HG02840 (cell line): Measurements from ENCODE around the gene SYT12.
"Not testable (repeated sequence)": the region's sequence is repeated elsewhere in the genome, so short reads cannot be mapped to it uniquely, and the experiment has no call there.

Experiments
- ATAC-seq: cut with Tn5 transposase; IDR thresholded peaks from one replicate; pipeline ENCODE4 v1.9.1; 2021; ENCODE audit warnings: mild to moderate bottlenecking, moderate library complexity, moderate number of reproducible peaks; ENCODE audit not compliant: unreplicated experiment, low FRiP score

Gene SYT12

DNA sequence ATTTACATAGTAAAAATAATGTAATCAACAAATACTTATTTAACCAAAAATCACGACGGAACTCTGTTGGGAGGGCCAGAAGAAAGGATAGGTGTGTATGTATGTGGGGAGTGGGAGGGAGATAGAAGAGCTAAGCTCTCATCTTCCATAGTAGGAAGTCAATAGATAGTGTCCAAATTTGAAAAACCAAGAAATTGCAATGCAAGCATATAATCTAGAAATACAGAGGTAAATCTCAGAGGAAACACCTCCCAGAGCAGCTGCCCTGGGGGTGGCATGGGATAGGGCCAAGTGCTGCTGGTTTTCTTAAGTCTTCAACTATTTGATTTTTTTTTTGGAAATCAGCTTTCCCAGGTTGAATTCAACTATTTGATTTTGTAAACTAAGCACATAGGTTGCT, 30.9 kb upstream of the SYT12 start:
- ATAC-seq: no peak

DNA sequence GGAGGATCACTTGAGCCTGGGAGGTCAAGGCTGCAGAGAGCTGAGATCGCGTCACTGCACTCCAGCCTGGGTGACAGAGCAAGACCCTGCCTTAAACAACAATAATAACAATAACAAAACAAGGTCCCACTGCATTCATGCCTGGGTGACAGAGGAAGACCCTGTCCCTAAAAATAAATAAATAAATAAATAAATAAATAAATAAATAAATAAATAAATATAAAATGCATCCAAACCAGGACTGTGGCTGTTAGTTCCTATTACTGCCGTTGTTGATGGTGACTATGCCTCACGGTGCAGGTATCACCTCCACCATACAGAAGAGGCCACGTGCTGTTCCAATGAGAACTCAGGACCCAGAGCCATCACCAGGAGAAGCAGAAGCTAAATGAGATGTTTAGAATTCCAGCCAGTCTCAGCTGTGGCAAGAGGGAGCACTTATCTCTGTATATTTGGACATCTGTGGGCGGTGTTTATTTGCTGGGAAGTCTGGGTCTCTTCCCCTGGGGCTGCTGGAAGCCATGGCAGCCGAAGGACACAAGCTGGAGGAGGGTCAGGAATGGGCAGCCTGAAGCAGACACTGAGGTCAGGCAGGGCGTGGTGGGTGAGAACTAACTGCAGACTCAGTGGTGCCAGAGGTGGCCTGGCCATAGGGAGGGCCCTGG, 26.2 kb upstream of the SYT12 start:
- no peak for ATAC-seq

DNA sequence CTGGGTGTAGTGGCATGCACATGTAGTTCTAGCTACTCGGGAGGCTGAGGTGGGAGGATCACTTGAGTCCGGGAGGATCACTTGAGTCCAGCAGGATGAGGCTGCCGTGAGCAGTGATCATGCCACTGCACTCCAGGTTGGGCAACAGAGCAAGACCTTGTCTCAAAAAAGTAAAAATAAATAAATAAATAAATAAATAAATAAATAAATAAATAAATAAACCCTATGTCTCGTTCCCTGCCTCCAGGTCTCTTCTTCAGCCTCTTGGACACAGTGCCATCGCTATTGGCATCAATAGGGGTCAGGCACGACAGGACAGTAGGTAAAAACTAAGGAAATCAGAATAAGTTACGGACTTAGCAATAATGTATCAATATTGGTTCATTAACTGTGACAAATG, 23.4 kb upstream of the SYT12 start:
- ATAC-seq: no peak

DNA sequence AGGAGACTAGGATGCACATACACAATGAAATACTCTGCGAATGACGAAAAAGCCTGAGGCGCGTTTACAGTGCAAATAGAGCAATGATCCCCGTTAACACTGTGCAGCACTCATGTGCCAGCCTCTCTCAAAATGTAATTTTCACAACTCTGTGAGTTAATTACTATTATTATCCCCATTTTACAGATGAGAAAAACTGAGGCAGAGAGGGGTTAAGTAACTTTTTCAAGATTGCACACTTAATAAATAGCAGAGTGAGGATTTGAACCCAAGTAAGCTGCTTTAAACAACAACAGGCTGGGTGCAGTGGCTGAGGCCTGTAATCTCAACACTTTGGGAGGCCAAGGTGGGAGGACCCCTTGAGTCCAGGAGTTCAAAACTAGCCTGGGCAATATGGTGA, 21.6 kb upstream of the SYT12 start:
- ATAC-seq: no peak

DNA sequence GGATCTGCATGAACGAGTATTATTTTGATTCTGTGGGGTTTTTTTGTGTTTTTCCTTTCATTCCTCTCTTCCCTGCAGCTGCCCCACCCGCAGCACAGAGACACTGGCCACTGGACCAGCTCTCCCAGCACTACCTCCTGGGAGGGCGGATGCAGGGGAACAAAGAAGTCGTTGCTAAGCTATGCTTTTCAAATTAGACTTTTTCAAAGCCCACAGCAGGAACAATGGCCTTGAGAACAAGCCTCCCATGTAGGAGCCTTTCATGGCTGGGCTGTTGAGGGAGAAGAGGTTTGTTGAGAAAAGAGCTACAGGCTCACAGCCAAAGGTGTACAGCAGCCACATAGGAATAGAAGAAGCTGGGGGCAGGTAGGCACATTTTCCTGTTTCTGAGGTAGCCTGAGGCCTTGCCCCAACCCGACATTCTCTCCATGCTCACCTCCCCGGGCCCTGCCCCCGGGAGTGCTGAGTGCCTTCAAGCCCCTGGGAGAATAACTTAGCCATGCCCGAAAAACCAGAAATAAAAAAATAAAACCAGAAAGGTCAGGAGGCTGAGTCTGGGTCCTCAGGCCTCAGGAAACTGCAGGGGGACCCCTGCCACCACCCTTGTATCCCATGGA, 20.5 kb upstream of the SYT12 start:
- ATAC-seq: no peak

DNA sequence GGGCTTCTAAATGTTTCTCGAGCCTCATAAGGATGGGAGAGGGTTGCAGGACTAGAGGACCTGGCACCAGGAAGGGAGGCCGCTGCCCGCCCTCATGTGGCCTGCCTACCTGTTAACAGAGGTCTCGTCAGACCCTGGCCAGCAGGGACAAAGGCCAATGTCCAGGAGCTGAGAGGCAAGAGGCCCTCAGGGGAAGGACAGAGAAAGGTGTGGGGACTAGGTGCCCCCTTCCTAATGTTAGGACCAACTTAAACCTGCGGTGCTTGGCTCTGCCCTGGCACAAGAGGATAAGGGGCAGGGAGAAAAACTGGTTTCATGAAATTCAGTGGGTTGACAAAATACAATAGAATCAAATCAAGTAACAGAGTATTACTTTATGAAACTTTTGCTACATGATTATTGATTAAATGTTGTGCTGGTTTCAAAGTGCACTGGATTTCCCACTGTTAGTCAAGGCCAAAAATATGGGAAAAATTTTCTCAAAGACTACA, 20.0 kb upstream of the SYT12 start:
- no peak for ATAC-seq

DNA sequence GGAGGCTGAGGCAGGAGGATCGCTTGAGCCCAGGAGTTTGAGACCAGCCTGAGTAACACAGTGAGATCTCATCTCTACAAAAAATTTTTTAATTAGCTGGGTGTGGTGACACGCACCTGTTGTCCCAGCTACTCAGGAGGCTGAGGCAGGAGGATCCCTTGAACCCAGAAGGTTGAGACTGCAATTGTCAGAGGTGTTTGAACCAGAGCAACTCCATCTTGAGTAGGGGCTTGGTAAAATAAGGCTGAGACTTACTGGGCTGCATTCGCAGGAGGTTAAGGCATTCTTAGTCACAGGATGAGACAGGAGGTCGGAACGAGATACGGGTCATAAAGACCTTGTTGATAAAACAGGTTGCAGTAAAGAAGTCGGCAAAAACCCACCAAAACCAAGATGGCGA, 17.7 kb upstream of the SYT12 start:
- not testable (repeated sequence) for ATAC-seq

DNA sequence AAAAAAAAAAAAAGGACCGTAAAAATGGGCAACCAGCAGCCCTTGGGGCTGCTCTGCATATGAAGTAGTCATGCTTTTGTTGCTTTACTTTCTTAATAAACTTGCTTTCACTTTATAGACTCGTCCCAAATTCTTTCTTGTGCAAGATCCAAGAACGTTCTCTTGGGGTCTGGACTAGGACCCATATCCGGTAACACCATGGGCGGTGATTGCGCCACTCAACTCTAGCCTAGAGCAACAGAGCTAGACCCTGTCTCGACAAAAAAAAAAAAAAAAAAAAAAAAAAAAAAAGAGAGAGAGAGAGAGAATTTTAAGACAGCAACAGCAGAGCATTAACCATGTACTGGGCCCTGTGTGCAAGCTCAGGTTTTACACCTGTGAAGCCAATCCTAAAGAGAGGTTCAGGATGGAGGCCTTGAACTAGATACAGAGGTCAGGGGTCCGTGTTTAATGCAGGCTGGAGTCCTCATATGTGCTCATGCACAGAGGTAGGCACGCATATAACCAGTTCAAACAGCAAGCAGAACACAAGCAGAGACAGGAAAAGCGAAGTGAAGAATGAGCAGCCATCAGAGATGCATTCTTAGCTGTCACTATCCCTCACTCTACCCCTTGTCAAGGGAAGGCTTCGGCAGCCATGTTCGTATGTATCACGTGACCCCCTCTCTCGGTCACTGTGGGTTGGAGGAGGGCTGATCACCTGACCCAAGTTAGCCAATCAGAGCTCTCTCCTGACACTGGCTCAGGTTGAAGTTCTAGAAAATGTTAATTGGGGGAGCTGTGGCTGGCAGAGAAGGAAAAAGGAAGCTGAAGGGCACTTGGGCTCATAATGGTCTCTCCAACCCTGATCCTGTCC, 16.7 kb upstream of the SYT12 start:
- ATAC-seq: no peak

DNA sequence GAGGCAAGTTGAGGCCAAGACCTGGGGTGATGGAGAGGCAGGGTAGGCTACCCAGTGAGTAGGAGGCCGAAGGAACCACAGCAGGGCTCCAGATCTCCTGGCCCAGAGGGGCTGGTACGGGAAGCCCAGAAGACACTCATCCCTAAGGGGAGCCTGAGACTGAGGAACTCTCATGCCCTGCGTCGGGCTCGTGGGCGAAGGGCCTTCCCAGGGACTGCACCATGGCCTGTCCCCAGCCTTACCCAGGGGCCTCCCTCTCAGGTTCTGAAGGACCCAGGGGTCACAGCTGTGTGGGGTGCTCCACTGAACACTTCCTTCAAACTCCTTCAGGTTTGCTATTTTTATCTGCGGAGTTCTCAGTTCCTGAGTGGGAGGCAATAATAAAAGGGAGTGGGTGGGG, 15.8 kb upstream of the SYT12 start:
- no peak for ATAC-seq

DNA sequence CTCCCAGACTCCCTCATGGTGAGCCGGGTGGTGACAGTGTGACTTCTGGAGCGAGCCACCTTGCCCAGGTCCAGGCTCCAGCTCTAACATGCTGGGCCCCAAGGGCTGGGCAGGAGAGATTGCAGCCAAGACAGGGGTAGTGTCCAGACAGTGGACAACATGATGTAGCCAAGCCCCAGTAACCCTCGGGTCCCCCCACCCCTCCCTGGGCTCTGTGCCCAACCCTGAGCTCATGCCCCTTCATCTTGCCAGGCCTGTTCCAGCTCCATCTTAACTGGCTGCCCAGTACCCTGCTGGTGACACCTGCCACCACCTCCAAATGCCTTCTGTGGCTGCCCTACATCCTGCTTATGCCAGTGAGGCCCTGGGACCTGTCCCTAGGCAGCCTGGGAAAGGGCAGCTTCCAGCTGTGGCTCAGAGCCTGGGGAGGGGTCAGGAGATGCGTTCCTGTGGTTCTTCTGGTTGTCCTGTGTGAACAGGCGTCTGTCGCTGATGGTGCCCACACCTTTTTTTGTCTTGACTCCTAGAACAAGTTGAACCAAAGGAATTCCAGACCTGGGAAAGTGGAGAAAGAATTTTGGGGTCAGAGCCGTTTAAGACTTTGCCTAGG, 12.5 kb upstream of the SYT12 start:
- no peak for ATAC-seq

DNA sequence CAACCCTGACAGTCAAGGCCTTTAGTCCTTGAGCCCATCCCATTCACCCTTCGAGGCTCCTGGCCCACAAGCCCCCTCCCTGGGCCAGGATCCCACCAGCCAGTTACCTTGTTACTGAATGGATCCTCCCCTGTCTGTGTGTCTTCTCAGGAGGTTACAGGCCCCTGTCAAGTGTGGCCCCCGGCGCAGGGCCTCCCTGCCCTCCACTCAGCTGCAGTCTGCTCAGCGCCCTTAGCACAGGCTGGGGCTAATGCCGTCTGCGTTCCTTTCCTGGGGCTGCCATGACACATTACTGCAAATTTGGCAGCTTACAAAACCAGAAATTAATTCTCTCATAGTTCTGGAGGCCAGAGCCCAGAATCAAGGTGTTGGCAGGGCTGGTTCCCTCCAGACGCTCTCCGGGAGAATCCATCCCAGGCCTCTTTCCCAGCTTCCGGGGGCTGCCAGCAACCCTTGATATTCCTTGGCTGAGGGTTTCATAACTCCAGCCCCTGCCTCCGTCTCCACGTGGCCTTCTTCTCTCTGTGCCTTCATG, 9.4 kb upstream of the SYT12 start:
- ATAC-seq: no peak

DNA sequence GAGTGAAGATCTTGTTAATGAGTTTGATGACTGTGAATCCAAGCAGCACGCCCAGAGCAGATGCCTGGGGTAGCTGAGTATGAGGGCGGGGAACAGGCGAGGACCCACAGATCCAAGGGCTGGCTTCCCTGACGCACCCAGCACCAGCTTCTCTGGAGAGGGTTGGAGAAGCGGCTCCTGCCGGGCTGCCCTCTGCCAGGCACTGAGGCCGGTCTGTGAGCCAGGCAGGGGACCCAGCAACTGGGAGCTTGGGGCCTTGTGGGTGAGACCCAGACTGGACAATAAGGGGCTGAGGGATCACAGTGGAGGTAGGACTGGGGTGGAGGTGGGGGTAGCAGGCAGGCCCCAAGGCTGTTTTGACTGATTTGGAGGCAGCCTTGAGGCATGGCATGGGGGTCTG, 8.6 kb upstream of the SYT12 start:
- no peak for ATAC-seq

DNA sequence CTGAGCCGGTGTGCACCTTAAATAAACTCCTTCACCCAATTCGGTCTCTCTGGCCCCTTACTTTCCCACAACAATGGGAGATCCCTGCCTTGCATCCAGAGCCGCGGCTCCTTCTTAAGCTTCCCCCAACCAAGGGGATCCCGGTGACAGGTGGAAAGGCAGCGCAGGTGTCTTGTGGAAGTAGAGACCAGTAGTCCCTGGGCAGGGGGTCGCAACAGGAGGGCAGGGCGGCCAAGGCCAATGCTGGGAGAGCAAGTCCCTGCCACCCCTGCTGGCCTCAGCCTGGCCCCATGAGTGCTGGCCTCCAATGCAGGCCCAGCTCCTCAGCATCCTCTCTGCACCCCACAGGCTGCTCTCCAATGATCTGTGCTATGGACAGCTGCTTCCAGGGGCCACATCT, 7.9 kb upstream of the SYT12 start:
- ATAC-seq: no peak

DNA sequence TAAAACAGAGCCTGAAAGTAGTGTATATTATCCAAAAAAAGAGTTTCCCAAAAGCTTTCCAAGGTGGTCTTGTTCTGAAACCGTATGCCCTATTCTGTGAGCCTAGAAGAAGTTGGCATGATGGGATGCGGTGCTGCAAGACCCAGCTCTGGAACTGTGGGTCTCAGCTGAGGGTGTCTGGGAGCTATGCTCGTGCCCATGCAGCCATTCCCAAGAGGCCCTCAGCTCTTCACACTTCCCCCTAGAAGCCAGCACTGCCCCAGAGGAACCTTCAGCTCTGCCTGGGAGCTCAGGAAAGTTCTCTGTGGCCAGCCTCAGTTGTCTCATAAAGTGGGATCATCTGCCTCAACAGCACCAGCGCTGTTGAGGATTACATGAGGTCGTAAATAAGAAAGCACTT, 6.4 kb upstream of the SYT12 start:
- no peak for ATAC-seq

DNA sequence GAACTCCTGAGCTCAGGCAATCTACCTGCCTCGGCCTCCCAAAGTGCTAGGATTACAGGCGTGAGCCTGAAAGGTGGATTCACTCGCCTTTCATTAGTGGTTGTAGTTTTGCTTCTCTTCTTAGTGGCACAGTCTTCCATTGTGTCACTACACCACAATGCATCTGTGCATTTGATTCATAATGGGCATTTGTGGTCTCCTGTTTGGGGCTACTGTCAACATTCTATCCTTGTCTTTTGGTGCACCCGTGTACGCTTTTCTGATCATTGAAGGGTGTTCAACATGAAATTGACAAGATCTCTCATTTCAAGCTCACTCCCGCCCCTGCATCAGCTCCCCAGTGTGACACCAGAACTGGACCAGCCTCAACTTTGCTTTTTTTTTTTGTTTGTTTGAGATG, 2.0 kb upstream of the SYT12 start:
- ATAC-seq: no peak

DNA sequence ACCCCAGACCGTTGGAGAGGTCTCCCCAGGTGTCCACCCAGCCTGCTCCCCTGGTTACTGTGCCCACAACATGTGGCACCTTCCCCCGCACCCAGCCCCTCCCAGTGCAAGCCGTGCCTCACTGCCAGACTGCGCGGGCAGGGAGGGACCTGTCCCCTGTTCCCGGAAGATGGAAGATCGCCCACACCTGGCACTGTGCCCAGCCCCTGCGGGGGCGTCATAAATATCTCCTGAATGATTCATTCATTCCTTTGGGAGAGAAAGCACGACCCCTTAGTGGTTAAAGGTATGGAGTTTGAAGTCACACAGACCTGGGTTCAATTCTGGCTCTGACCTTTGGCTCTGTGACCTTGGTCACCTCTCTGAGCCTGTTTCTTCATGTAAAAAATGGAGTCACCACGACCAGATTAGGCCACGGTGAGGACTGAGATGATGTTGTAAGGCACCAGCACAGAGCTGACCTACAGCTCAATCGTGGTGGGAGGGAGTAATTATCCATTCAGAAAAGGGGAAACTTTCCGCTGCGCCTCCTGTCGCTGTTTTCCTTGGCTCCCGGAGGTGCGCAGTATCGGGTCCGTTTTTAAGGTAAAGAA, 497 bp upstream of the SYT12 start:
- ATAC-seq: no peak

DNA sequence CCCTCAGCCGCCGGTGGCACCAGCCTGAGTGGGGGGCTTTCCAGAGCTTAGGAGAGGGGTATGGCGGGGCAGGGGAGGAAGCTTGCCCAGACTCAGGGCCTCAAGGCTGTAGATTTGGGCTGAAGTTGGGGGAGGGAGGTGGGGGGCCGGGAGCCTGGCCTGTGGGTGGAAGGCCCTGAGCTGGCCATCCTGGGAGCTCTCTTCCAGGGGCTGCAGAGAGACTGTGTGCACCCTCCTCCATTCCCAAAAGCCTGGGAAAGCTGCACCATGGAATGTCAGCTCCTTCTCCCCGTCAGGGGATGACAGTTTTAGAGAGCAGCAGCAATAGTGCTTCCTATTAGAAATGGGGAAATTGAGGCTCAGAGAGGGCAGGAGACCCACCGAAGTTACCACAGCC, 1.0 kb downstream of the SYT12 start:
- no peak for ATAC-seq

DNA sequence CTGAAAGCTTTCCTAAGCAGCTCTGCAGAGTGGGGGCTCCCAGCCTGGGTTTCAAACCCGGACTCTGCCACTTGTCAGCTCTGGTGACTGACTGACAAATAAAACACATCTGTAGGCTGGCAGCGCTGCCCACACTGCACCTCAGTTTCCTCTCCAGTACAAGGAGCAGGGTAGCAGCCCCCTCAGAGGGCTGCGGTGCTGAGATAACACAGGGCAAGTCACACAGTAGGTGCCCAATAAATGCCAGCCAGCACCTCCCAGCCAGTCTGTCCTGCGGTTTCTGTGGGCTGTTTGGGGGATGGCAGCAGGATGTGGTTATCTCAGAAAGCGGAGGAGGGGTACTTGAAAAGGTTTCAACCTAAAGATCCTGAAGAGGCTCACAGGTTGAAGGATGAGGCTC, 1.5 kb downstream of the SYT12 start:
- no peak for ATAC-seq

DNA sequence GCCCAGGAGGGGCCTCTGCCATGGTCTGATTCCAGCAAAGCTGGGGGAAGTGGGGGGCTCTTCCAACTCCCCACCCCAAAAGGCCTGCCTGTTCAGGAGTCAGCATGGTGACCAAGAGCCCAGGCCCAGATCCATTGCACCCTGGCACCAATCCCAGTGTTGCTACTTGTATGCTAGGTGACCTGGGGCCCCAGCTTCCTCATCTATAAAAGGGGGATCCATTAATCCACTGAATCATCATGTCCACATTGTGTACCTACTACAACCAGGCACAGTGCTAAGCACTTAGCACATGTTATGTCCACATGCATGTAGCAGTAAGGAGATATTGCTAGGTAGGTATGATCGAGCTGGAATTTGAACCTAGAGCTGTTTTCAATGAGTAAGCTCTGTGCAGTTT, 2.0 kb downstream of the SYT12 start:
- ATAC-seq: no peak

DNA sequence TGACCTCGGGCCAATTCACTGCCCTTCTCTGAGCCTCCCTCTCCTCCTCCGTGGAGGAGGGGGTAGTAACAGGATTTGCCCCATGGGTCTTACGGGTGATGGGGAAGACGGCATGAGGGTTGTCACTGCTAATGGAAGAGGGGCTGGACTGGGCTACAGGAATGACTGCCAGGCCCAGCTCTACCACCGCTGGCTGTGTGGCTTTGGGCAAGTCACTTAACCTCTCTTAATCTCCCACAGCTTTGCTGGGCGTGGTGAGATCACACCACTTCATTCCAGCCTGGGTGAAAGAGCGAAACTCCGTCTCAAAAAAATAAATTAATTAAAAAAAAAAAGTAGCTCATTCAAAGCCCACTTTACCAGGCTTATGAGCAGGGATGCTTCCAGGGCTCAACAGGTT, 2.8 kb downstream of the SYT12 start:
- ATAC-seq: no peak

DNA sequence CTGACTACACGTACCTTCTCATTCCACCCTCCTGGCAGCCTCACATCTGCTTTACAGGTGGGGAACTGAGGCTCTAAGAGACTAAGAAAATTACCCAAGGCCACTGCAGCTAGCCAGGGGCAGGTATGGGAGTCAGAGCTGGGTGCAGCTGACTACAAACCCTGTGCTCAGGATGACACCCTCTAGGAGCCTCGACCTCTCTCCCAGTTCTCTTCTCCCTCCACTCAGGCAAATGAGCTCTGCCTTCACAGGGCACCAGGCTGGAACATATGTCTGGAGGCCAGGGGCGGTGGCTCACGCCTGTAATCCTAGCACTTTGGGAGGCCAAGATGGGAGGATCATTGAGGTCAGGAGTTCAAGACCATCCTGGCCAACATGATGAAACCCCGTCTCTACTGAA, 4.0 kb downstream of the SYT12 start:
- no peak for ATAC-seq
